Natural killer cell (primary cell): ENCODE results near the gene KLHL21. TPM values are rescaled to one million over a fixed set of nuclear protein-coding genes. Genes with fewer than 3 reads are reported as not detected.

ENCODE experiments used
- ATAC-seq, 3 donors: fragments of 150-1000 bp in 2 of 3; fragments of 200-7000 bp in 1 of 3; cut with Tn5 transposase; 1 replicate in 1 of 3; 2 replicates in 2 of 3; pipeline ENCODE4 v1.10.0; 2021; ENCODE audit warnings: mild to moderate bottlenecking in 2 of 3, moderate library complexity in 2 of 3
- DNase-seq, 2 donors: peaks; one replicate each; pipeline versions ENCODE4 v3.0.0 to v3.0.0-alpha.2; 2013 to 2021; ENCODE audit warnings: mixed read lengths in 1 of 2
- H3K27ac ChIP-seq: one replicate; pipeline ENCODE4 v1.5.1; 2013; ENCODE audit warnings: mild to moderate bottlenecking, low read length
- H3K27me3 ChIP-seq: one replicate; pipeline ENCODE4 v1.6.1; 2013; ENCODE audit warnings: low read length; ENCODE audit not compliant: control insufficient read depth, insufficient read depth
- H3K36me3 ChIP-seq: one replicate; pipeline ENCODE4 v1.6.1; 2013; ENCODE audit warnings: low read length; ENCODE audit not compliant: control insufficient read depth, insufficient read depth
- H3K4me1 ChIP-seq: one replicate; pipeline ENCODE4 v1.6.1; 2013; ENCODE audit warnings: low read length; ENCODE audit not compliant: control insufficient read depth, insufficient read depth
- H3K4me3 ChIP-seq: one replicate; pipeline ENCODE4 v1.5.1; 2013; ENCODE audit warnings: low read length
- H3K9me3 ChIP-seq: one replicate; pipeline ENCODE4 v1.6.1; 2013; ENCODE audit warnings: low read length; ENCODE audit not compliant: control insufficient read depth, insufficient read depth
- H3K27ac Mint-ChIP-seq, 2 donors: one replicate each; pipeline ENCODE4 v1.8.0; 2022; ENCODE audit warnings: mild to moderate bottlenecking in 2 of 2, mixed read lengths in 2 of 2, moderate library complexity in 1 of 2
- H3K27me3 Mint-ChIP-seq, 2 donors: one replicate each; pipeline ENCODE4 v1.8.0; 2022; ENCODE audit warnings: low read depth in 2 of 2, mixed read lengths in 2 of 2
- H3K36me3 Mint-ChIP-seq: one replicate; pipeline ENCODE4 v1.8.0; 2022; ENCODE audit warnings: mixed read lengths
- H3K4me1 Mint-ChIP-seq, 2 donors: one replicate each; pipeline ENCODE4 v1.8.0; 2022; ENCODE audit warnings: mixed read lengths in 2 of 2
- H3K4me3 Mint-ChIP-seq: one replicate; pipeline ENCODE4 v1.8.0; 2022; ENCODE audit warnings: mild to moderate bottlenecking, moderate library complexity, mixed read lengths
- H3K9me3 Mint-ChIP-seq, 2 donors: one replicate each; pipeline ENCODE4 v1.8.0; 2022; ENCODE audit warnings: mixed read lengths in 2 of 2
- CTCF ChIP-seq: fragments of 200-600 bp; IDR thresholded peaks from one replicate; pipeline ENCODE4 v1.8.0; 2022; ENCODE audit warnings: antibody characterized with exemption
- WGBS: methylation state at CpG from one replicate; pipeline ENCODE4 v1.1.7; 2013; ENCODE audit warnings: missing lambda C conversion rate; ENCODE audit not compliant: insufficient coverage; 5-methylcytosine and 5-hydroxymethylcytosine counted together
- intact Hi-C: fragments of 100-400 bp; cut with micrococcal nuclease; formaldehyde crosslinking; loops from one replicate; pipeline ENCODE4 v1.14.2; 2022
- total RNA-seq, 4 donors: library from RNA; stranded (reverse); fragments of 120-200 nt in 1 of 4; gene quantifications; one replicate each; pipeline versions ENCODE4 v1.2.3 to v1.2.4, GENCODE V29; 2013 to 2022

KLHL21 gene
- total RNA-seq, 3 donors from 2014 or later (not counting 1 experiment from before 2014, with no cell fraction given) = 23.5 to 37.8 (median 28.9) TPM

DNA sequence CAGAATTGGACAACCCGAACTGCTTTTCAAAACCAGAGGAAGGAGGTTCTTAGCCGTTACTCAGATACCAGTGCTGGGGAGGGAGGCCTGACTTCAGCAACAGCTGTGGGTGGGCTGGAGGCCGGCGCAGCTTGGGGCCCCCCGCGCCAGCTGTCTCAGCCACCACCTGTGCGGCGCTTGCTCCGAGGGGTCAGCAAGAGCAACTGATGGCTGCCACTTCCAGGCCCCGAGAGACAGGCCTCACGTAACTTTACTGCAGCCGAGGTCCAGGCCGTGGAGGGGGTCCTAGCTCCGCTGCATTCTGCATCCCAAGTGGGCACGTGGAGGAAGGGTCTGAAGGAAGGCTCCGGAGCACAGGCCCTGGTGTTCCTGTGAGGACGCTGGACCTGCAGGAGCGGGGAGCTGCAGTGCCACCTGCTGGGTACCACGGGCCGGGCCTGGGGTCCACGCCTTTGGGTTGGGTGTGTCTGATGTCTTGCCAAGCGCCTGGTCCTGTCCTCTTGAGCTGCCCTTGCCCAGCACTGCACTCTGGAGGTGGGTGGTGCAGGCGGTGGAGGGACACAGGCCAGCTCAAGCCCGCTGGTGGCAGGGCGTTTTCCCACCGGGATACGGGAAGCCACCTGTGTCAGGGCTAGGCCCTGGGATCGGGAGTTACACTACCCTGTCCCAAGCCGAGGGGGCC, 31.8 kb upstream of the KLHL21 start:
- 86% methylated on average over 29 of the region's 29 CpGs for WGBS
- peaks cover 2 to 7% of the 10 kb centered on the region in 2 donors for H3K4me1 Mint-ChIP-seq
- H3K9me3 Mint-ChIP-seq = no peaks in the 10 kb centered on the region
- Histone ChIP-seq H3K27me3 (no peaks in the 10 kb centered on the region), H3K4me1 (no peaks in the 10 kb centered on the region), H3K27ac (no peak overlapping the region), H3K9me3 (no peaks in the 10 kb centered on the region), H3K36me3 (peaks cover 60% of the 10 kb centered on the region), H3K4me3 (no peak overlapping the region)
- no peaks in the 10 kb centered on the region for H3K36me3 Mint-ChIP-seq
- DNase-seq = peak in 1 of 2 donors; percentile 58
- H3K27ac Mint-ChIP-seq = peak overlapping the region in 1 of 2 donors; percentile 38
- peak in 1 of 3 donors; percentile 55 for ATAC-seq
- no peaks in the 10 kb centered on the region for H3K27me3 Mint-ChIP-seq
- no peak overlapping the region for H3K4me3 Mint-ChIP-seq
- no peak for TF ChIP-seq CTCF
- intact Hi-C loops = no loop called here

GRCh38 chr1:6632588-6633514, 30.2 kb upstream of the KLHL21 start:
- no peak for DNase-seq
- Mint-ChIP-seq H3K27ac (no peak overlapping the region), H3K4me3 (no peak overlapping the region), H3K36me3 (no peaks in the 10 kb centered on the region), H3K4me1 (peaks cover 8 to 13% of the 10 kb centered on the region in 2 donors), H3K27me3 (no peaks in the 10 kb centered on the region), H3K9me3 (no peaks in the 10 kb centered on the region)
- no peaks in the 10 kb centered on the region for H3K9me3 ChIP-seq
- no peak for ATAC-seq
- H3K4me3 ChIP-seq = no peak overlapping the region
- no peak for TF ChIP-seq CTCF
- H3K36me3 ChIP-seq = peaks cover 66% of the 10 kb centered on the region
- no peak overlapping the region for H3K27ac ChIP-seq
- H3K4me1 ChIP-seq = no peaks in the 10 kb centered on the region
- 97% methylated on average over 28 of the region's 30 CpGs for WGBS
- intact Hi-C loops = no loop called here
- H3K27me3 ChIP-seq = no peaks in the 10 kb centered on the region

- H3K4me3 Mint-ChIP-seq = no peak overlapping the region
- intact Hi-C loops = no loop called here
- DNase-seq = no peak
- no peak overlapping the region for H3K27ac Mint-ChIP-seq
- H3K4me3 ChIP-seq = no peak overlapping the region
- H3K4me1 Mint-ChIP-seq = peaks cover 26 to 28% of the 10 kb centered on the region in 2 donors
- H3K4me1 ChIP-seq = peaks cover 11% of the 10 kb centered on the region
- no peaks in the 10 kb centered on the region for H3K27me3 Mint-ChIP-seq
- peaks cover 53% of the 10 kb centered on the region for H3K36me3 ChIP-seq
- WGBS = 99% methylated on average over 8 of the region's 8 CpGs
- no peak for ATAC-seq
- TF ChIP-seq CTCF = no peak
- H3K9me3 Mint-ChIP-seq = no peaks in the 10 kb centered on the region
- H3K27ac ChIP-seq = no peak overlapping the region
- no peaks in the 10 kb centered on the region for H3K27me3 ChIP-seq
- no peaks in the 10 kb centered on the region for H3K36me3 Mint-ChIP-seq
- no peaks in the 10 kb centered on the region for H3K9me3 ChIP-seq
Observed at GRCh38 chr1:6631058-6631457, 28.4 kb upstream of the KLHL21 start.
